Caki2 (cell line): ENCODE results near the gene XPNPEP3. TPM values are rescaled to one million over a fixed set of nuclear protein-coding genes. Genes with fewer than 3 reads are reported as not detected.

ENCODE experiments used
- DNase-seq: peaks from one replicate; pipeline ENCODE4 v3.0.0-alpha.2; 2015; ENCODE audit warnings: low read depth
- in situ Hi-C: cut with HindIII; loops from 2 replicates; pipeline ENCODE4 v1.10.0; 2016; ENCODE audit warnings: low sequenced_read_pairs, low pct_unique_long_range_greater_than_20kb, mixed read lengths
- total RNA-seq: library from RNA; depleted of rRNA; stranded (reverse); fragments of >200 nt; shearing (Covaris generic); gene quantifications from 2 replicates; pipeline ENCODE4 v1.2.3, GENCODE V29; 2014; ENCODE audit warnings: low replicate concordance; rRNA removed

Gene XPNPEP3
- total RNA-seq, 1 experiment from 2014 or later = 9.0 TPM

- in situ Hi-C loops = loop anchor here (10.0 kb wide), 1 partner anchor 178 kb away; no protein-coding TSS in a partner anchor
- no peak for DNase-seq
Measured at GRCh38 chr22:40967111-40967760, 110.3 kb downstream of the XPNPEP3 start.

- in situ Hi-C loops = no loop called here
- DNase-seq = no peak
Measured at GRCh38 chr22:40972587-40972986, 115.6 kb downstream of the XPNPEP3 start.

- in situ Hi-C loops = no loop called here
- no peak for DNase-seq
Measured at GRCh38 chr22:40973144-40973543, 116.2 kb downstream of the XPNPEP3 start.

- no peak for DNase-seq
- in situ Hi-C loops = no loop called here
Measured at GRCh38 chr22:40975366-40975765, 118.4 kb downstream of the XPNPEP3 start.

- in situ Hi-C loops = no loop called here
- no peak for DNase-seq
Measured at GRCh38 chr22:40976866-40977700, 120.1 kb downstream of the XPNPEP3 start.

GRCh38 chr22:40979198-40979597, 122.2 kb downstream of the XPNPEP3 start:
- no peak for DNase-seq
- in situ Hi-C loops = no loop called here

GRCh38 chr22:40979871-40980270, 122.9 kb downstream of the XPNPEP3 start:
- no peak for DNase-seq
- in situ Hi-C loops = no loop called here

Other genes starting within 250 kb of the XPNPEP3 start
- gene MRTFA, start 220.4 kb upstream of the XPNPEP3 start, total RNA-seq = 9.4 and 24.6 TPM in 2 replicates
- not detected in 2 replicates for gene MCHR1, start 177.7 kb upstream of the XPNPEP3 start, total RNA-seq
- gene SLC25A17, start 37.8 kb upstream of the XPNPEP3 start, total RNA-seq = 24.8 and 52.5 TPM in 2 replicates
- 265 and 304 TPM in 2 replicates for gene ST13, start 509 bp upstream of the XPNPEP3 start, total RNA-seq
- gene DNAJB7, start 5.0 kb downstream of the XPNPEP3 start, total RNA-seq = not detected in 2 replicates
- 76.9 and 79.4 TPM in 2 replicates for gene RBX1, start 94.2 kb downstream of the XPNPEP3 start, total RNA-seq
- gene EP300, start 235.4 kb downstream of the XPNPEP3 start, total RNA-seq = 12.7 and 37.1 TPM in 2 replicates